K562 (cell line): Measurements from ENCODE around the gene FBXW7. TPM values are rescaled to one million over a fixed set of nuclear protein-coding genes. Genes with fewer than 3 reads are reported as not detected.
A peak's percentile ranks its signal among the peaks of the same experiment; 100 is the strongest.

Source experiments
- BMI1 ChIP-seq: fragments of 150-350 bp; IDR thresholded peaks from 2 replicates; pipeline ENCODE4 v1.6.1; 2014; ENCODE audit warnings: low read length
- CBX5 ChIP-seq: IDR thresholded peaks from 2 replicates; pipeline ENCODE4 v1.6.1; 2014; ENCODE audit warnings: low read depth, borderline replicate concordance
- CEBPB ChIP-seq: fragments of 450-650 bp; IDR thresholded peaks from 2 replicates; pipeline ENCODE4 v1.6.1; 2016; ENCODE audit warnings: missing genetic modification characterization, missing compliant biosample characterization
- E2F3 ChIP-seq: fragments of 250-450 bp; sonication (Bioruptor Pico); IDR thresholded peaks from 2 replicates; pipeline ENCODE4 v1.4.0; 2020; ENCODE audit warnings: mild to moderate bottlenecking
- ELF2 ChIP-seq: fragments of 250-450 bp; sonication (Bioruptor Pico); IDR thresholded peaks from 2 replicates; pipeline ENCODE4 v1.5.0; 2021; ENCODE audit warnings: mild to moderate bottlenecking
- ETV1 ChIP-seq: fragments of 450-650 bp; conservative IDR thresholded peaks from 2 replicates; pipeline ENCODE4 v1.6.1; 2016; ENCODE audit warnings: missing genetic modification characterization, control low read depth, low read depth, missing compliant biosample characterization
- GABPA ChIP-seq: fragments of 200-800 bp; sonication (Bioruptor generic); conservative IDR thresholded peaks from 2 replicates; pipeline ENCODE4 v1.6.1; 2016; ENCODE audit warnings: low read depth, missing genetic modification characterization, missing compliant biosample characterization
- MTA1 ChIP-seq: fragments of 450-650 bp; IDR thresholded peaks from 2 replicates; pipeline ENCODE4 v1.6.1; 2017; ENCODE audit warnings: borderline replicate concordance
- NFYB ChIP-seq: IDR thresholded peaks from 2 replicates; pipeline ENCODE4 v1.6.1; 2011; ENCODE audit warnings: mild to moderate bottlenecking, moderate library complexity; ENCODE audit not compliant: insufficient read length; ENCODE audit errors: extremely low read depth
- SMARCE1 ChIP-seq: fragments of 450-650 bp; IDR thresholded peaks from 2 replicates; pipeline ENCODE4 v1.7.1; 2016; ENCODE audit warnings: mild to moderate bottlenecking
- SOX6 ChIP-seq: fragments of 450-650 bp; IDR thresholded peaks from 2 replicates; pipeline ENCODE4 v1.6.1; 2014; ENCODE audit warnings: mild to moderate bottlenecking
- TBP ChIP-seq: optimal IDR thresholded peaks from 2 replicates; pipeline ENCODE3; 2011; ENCODE audit warnings: low read depth, low read length, improper control_type of control experiment
- TEAD2 ChIP-seq: fragments of 450-650 bp; IDR thresholded peaks from 2 replicates; pipeline ENCODE4 v1.6.1; 2016; ENCODE audit warnings: missing genetic modification characterization, control low read depth, missing compliant biosample characterization
- XRCC5 ChIP-seq: fragments of 200-400 bp; formaldehyde crosslinking; IDR thresholded peaks from 2 replicates; pipeline ENCODE4 v1.6.1; 2017; ENCODE audit warnings: low read depth, mild to moderate bottlenecking, low read length
- ZKSCAN8 ChIP-seq: fragments of 200-800 bp; sonication (Bioruptor generic); IDR thresholded peaks from 2 replicates; pipeline ENCODE4 v1.6.1; 2016; ENCODE audit warnings: missing genetic modification characterization, missing compliant biosample characterization
- ZNF695 ChIP-seq: fragments of 450-650 bp; formaldehyde crosslinking; IDR thresholded peaks from 2 replicates; pipeline ENCODE4 v1.4.0; 2020; ENCODE audit warnings: mild to moderate bottlenecking, moderate library complexity
- ZNF79 ChIP-seq: fragments of 250-450 bp; sonication (Bioruptor Pico); IDR thresholded peaks from 2 replicates; pipeline ENCODE4 v1.4.0; 2020; ENCODE audit warnings: low read depth, mild to moderate bottlenecking, moderate library complexity
- polyA plus RNA-seq, 8 experiments: library from polyadenylated mRNA; depleted of rRNA in 4 of 8; stranded (reverse) in 5 of 8; unstranded in 3 of 8; fragments of >200 nt; fragmentation: Nextera tagmentation in 2 of 8; fragmentation: Illumina TruSeq in 1 of 8; extraction: Ambion mirVana in 2 of 8; extraction: Trizol in 1 of 8; gene quantifications; 2 replicates each; pipeline versions ENCODE4 v1.2.1 to v1.2.3, GENCODE V29; 2011 to 2014; ENCODE audit warnings: inconsistent platforms in 1 of 8, missing spikeins in 1 of 8
- total RNA-seq, 7 experiments: library from RNA; depleted of rRNA in 6 of 7; stranded (reverse); fragments of >200 nt in 6 of 7; fragmentation: Illumina TruSeq in 2 of 7; extraction: Trizol in 2 of 7; gene quantifications; 2 replicates each; pipeline versions ENCODE4 v1.2.1 to v1.2.3, GENCODE V29; 2011 to 2021; ENCODE audit warnings: low replicate concordance in 1 of 7
- TF ChIP-seq, protein P1 (sequence below): sonication (generic); formaldehyde crosslinking; IDR thresholded peaks from 2 replicates; pipeline ENCODE4 v1.8.0; 2023; ENCODE audit warnings: mild to moderate bottlenecking, missing genetic modification reagents
- TF ChIP-seq, protein P2 (sequence below): sonication (generic); formaldehyde crosslinking; IDR thresholded peaks from 2 replicates; pipeline ENCODE4 v1.9.0; 2022; ENCODE audit warnings: mild to moderate bottlenecking, missing genetic modification reagents
- TF ChIP-seq, protein P3 (sequence below): sonication (generic); formaldehyde crosslinking; IDR thresholded peaks from 2 replicates; pipeline ENCODE4 v1.8.0; 2023; ENCODE audit warnings: missing genetic modification reagents, mild to moderate bottlenecking, borderline replicate concordance

Gene FBXW7
- total and polyA plus RNA-seq, 9 of the 15 experiments (the other 6 are each of a cell fraction or from before 2014, with no cell fraction given): 6.8 to 44.2 (median 16.4) TPM

DNA sequence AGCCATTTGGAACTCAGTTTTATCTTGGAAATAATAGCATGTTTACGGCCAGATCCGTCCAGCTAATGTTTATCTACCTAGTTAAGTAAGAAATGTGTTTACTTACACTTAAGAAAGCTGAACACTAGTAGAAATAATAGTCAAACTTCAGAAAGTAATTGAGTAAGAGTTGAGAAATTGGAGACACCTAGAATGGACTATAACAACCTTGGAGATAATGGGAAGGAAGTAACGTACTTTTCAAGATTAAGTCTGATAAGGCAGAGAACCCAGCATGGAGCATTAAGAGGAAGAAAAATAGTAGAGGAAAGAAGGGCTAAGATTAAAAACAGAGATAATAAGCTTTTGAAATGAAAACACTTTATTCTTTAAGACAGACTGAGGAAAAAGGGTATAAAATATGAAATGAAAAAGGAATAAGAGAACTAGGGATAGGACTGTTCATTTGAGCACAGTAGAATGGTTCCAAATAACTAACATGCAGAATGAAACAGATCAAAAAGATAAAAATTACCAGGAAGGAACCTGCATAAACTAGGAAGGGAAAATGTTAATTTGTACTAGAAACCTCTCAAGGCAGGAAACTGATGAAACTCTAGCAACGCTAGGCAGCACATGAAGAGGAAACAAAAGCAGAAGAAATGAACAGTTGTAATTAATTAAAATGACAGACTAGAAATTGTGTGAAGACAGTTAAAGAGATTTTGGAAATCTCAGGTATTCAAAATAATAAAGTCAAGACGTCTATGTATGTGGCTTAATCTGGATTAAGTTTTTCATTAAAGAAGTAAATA is 71.7 kb downstream of the FBXW7 start (continued):
- TF ChIP-seq, protein P1, sequence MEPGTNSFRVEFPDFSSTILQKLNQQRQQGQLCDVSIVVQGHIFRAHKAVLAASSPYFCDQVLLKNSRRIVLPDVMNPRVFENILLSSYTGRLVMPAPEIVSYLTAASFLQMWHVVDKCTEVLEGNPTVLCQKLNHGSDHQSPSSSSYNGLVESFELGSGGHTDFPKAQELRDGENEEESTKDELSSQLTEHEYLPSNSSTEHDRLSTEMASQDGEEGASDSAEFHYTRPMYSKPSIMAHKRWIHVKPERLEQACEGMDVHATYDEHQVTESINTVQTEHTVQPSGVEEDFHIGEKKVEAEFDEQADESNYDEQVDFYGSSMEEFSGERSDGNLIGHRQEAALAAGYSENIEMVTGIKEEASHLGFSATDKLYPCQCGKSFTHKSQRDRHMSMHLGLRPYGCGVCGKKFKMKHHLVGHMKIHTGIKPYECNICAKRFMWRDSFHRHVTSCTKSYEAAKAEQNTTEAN (CRISPR knock-in tag): no peak
- TF ChIP-seq ZKSCAN8 (CRISPR knock-in tag) (no peak), CBX5 (no peak), CEBPB (tag) (peak; percentile 15; the same call in 1 of the 2 replicates), ELF2 (CRISPR knock-in tag) (no peak), ZNF695 (CRISPR knock-in tag) (no peak), GABPA (tag) (peak; percentile 52; the same call in 1 of the 2 replicates), MTA1 (peak; percentile 57; the same call in 1 of the 2 replicates), BMI1 (no peak), NFYB (no peak), TEAD2 (no peak), SOX6 (peak; percentile 57; the same call in 1 of the 2 replicates), ETV1 (tag) (0 out of 2 replicates have a peak, but pooled peaks have one; percentile 9), ZNF79 (CRISPR knock-in tag) (no peak), XRCC5 (no peak), E2F3 (CRISPR knock-in tag) (no peak), SMARCE1 (peak; percentile 37; the same call in 1 of the 2 replicates), TBP (no peak)
- TF ChIP-seq, protein P2, sequence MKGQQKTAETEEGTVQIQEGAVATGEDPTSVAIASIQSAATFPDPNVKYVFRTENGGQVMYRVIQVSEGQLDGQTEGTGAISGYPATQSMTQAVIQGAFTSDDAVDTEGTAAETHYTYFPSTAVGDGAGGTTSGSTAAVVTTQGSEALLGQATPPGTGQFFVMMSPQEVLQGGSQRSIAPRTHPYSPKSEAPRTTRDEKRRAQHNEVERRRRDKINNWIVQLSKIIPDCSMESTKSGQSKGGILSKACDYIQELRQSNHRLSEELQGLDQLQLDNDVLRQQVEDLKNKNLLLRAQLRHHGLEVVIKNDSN (CRISPR knock-in tag): no peak
- TF ChIP-seq, protein P3, sequence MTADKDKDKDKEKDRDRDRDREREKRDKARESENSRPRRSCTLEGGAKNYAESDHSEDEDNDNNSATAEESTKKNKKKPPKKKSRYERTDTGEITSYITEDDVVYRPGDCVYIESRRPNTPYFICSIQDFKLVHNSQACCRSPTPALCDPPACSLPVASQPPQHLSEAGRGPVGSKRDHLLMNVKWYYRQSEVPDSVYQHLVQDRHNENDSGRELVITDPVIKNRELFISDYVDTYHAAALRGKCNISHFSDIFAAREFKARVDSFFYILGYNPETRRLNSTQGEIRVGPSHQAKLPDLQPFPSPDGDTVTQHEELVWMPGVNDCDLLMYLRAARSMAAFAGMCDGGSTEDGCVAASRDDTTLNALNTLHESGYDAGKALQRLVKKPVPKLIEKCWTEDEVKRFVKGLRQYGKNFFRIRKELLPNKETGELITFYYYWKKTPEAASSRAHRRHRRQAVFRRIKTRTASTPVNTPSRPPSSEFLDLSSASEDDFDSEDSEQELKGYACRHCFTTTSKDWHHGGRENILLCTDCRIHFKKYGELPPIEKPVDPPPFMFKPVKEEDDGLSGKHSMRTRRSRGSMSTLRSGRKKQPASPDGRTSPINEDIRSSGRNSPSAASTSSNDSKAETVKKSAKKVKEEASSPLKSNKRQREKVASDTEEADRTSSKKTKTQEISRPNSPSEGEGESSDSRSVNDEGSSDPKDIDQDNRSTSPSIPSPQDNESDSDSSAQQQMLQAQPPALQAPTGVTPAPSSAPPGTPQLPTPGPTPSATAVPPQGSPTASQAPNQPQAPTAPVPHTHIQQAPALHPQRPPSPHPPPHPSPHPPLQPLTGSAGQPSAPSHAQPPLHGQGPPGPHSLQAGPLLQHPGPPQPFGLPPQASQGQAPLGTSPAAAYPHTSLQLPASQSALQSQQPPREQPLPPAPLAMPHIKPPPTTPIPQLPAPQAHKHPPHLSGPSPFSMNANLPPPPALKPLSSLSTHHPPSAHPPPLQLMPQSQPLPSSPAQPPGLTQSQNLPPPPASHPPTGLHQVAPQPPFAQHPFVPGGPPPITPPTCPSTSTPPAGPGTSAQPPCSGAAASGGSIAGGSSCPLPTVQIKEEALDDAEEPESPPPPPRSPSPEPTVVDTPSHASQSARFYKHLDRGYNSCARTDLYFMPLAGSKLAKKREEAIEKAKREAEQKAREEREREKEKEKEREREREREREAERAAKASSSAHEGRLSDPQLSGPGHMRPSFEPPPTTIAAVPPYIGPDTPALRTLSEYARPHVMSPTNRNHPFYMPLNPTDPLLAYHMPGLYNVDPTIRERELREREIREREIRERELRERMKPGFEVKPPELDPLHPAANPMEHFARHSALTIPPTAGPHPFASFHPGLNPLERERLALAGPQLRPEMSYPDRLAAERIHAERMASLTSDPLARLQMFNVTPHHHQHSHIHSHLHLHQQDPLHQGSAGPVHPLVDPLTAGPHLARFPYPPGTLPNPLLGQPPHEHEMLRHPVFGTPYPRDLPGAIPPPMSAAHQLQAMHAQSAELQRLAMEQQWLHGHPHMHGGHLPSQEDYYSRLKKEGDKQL: no peak
